Stimulated activated memory B cell treated with anti-CD40 and anti-IgM and Interleukin-4, amounts not matched to agents 10 μg/mL and 1 μg/mL and 100 μg/mL, for 72 hours (primary cell): ENCODE measurements around the gene SERAC1.
"Not testable (repeated sequence)": the region's sequence is repeated elsewhere in the genome, so short reads cannot be mapped to it uniquely, and the experiment has no call there.

Experiments used
- ATAC-seq: fragments of 150-1000 bp; cut with Tn5 transposase; 2 replicates; pipeline ENCODE4 v1.10.0; 2021
- H3K27ac Mint-ChIP-seq: one replicate; pipeline ENCODE4 v1.8.0; 2022; ENCODE audit warnings: mild to moderate bottlenecking, mixed read lengths
- H3K27me3 Mint-ChIP-seq: one replicate; pipeline ENCODE4 v1.8.0; 2022; ENCODE audit warnings: mixed read lengths
- H3K36me3 Mint-ChIP-seq: one replicate; pipeline ENCODE4 v1.8.0; 2022; ENCODE audit warnings: mixed read lengths
- H3K4me1 Mint-ChIP-seq: one replicate; pipeline ENCODE4 v1.8.0; 2022; ENCODE audit warnings: mixed read lengths
- H3K4me3 Mint-ChIP-seq: one replicate; pipeline ENCODE4 v1.8.0; 2022; ENCODE audit warnings: mild to moderate bottlenecking, moderate library complexity, mixed read lengths
- H3K9me3 Mint-ChIP-seq: one replicate; pipeline ENCODE4 v1.8.0; 2022; ENCODE audit warnings: mixed read lengths

Gene SERAC1

DNA sequence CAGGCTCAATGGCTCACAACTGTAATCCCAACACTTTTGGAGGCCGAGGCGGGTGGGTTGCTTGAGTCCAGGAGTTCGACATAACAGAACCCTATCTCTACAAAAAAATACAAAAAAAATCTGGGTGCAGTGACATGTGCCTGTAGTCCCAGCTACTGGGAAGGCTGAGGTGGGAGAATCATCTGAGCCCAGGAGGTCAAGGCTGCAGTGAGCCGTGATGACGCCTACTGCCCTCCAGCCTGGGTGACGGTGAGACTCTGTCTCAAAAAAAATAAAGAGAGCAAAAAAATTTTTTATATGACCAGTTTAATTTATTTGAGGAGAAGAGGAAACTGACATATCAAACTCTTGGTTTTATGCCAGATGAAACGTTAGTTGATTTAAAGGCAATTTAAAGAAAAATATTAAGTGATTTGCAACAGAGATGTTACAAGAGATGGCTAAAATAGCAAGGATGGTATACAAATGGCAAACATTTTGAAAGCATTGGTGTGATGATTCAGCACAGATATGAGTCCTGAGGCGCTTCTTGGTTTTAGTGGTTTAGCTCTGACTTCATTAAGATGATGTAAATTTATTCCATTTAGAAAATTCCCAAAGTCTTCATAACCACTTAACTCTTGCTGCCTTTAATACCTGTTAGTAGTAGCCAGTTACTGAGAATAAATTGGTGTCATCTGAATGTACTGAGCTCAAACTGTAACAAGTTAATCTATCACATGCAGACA, 17.8 kb upstream of the SERAC1 start:
- H3K4me1 Mint-ChIP-seq, result peaks cover 2% of the 10 kb centered on the region
- no peak overlapping the region for H3K27ac Mint-ChIP-seq
- no peaks in the 10 kb centered on the region for H3K9me3 Mint-ChIP-seq
- ATAC-seq, result no peak
- no peak overlapping the region for H3K4me3 Mint-ChIP-seq
- H3K36me3 Mint-ChIP-seq, result peaks cover 47% of the 10 kb centered on the region
- no peaks in the 10 kb centered on the region for H3K27me3 Mint-ChIP-seq

DNA sequence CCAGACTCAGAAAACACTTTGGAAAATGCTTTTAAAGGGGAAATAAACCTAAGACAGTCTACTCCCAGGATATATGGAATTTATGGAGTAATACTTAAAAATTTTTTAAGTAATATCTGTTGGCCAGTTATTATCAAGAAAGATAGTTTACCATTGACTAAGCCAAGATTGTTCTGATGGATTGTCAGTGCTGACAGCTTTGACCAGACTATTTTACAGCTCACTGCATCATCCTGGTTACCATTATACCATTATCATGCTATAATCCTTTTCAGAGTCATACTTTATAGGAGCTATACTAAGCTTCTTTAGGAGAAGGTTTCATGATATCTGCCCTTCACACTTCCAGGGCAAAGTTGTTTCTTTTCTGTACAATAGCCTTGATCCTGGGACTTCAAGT, 16.5 kb upstream of the SERAC1 start:
- Mint-ChIP-seq H3K9me3 (no peaks in the 10 kb centered on the region), H3K36me3 (peaks cover 59% of the 10 kb centered on the region), H3K4me1 (peaks cover 14% of the 10 kb centered on the region), H3K27ac (no peak overlapping the region), H3K4me3 (no peak overlapping the region), H3K27me3 (no peaks in the 10 kb centered on the region)
- no peak for ATAC-seq

DNA sequence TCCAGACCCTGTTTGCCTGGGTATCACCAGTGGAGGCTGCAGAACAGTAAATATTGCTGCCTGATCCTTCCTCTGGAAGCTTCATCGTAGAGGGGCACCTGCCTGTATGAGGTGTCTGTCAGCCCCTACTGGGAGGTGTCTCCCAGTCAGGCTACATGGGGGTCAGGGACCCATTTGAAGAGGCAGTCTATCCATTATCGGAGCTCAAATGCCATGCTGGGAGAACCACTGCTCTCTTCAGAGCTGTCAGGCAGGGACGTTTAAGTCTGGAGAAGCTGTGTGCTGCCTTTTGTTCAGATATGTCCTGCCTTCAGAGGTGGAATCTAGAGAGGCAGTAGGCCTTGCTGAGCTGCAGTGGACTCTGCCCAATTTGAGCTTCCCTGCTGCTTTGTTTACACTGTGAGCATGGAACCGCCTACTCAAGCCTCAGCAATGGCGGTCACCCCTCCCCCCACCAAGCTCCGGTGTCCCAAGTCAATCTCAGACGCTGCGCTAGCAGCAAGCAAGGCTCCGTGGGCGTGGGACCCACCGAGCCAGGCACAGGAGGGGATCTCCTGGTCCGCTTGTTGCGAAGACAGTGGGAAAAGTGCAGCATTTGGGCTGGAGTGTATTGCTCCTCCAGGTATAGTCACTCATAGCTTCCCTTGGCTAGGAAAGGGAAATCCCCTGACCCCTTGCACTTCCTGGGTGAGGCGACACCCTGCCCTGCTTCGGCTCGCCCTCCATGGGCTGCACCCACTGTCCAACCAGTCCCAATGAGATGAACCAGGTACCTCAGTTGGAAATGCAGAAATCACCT, 15.3 kb upstream of the SERAC1 start:
- H3K27ac Mint-ChIP-seq, H3K9me3 Mint-ChIP-seq, H3K4me3 Mint-ChIP-seq, H3K27me3 Mint-ChIP-seq, ATAC-seq: not testable (repeated sequence)
- H3K4me1 Mint-ChIP-seq, result peaks cover 26% of the 10 kb centered on the region
- peaks cover 72% of the 10 kb centered on the region for H3K36me3 Mint-ChIP-seq

DNA sequence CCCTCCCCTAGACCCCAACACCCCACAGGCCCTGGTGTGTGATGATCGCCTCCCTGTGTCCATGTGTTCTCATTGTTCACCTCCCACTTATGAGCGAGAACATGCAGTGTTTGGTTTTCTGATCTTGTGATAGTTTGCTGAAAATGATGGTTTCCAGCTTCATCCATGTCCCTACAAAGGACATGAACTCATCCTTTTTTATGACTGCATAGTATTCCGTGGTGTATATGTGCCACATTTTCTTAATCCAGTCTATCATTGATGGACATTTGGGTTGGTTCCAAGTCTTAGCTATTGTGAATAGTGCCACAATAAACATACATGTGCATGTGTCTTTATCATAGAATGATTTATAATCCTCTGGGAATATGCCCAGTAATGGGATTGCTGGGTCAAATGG, 9.7 kb upstream of the SERAC1 start:
- not testable (repeated sequence) for H3K4me3 Mint-ChIP-seq, H3K27ac Mint-ChIP-seq, ATAC-seq, H3K9me3 Mint-ChIP-seq, H3K27me3 Mint-ChIP-seq
- H3K36me3 Mint-ChIP-seq, result peaks cover 65% of the 10 kb centered on the region
- peaks cover 26% of the 10 kb centered on the region for H3K4me1 Mint-ChIP-seq

DNA sequence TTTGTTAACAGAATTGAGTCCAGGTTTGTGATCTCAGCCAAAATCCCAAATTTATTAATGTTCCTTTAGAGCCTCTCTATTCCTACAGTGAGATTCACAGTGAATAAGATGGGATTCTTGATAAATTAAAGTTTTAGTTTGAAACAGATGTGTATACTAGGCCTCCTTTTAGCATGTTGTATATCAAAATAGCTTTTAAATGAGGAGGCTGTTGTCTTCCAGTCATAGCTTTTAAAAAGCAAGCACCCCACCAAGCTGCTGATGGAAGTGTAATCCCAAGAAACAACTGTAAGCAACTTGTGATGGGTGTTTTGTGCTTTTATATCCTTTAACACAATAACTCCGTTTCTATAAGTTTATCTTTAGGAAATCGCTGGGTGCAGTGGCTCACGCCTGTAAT, 7.0 kb upstream of the SERAC1 start:
- H3K4me1 Mint-ChIP-seq, result peaks cover 28% of the 10 kb centered on the region
- no peaks in the 10 kb centered on the region for H3K27me3 Mint-ChIP-seq
- H3K4me3 Mint-ChIP-seq, result no peak overlapping the region
- no peak for ATAC-seq
- H3K27ac Mint-ChIP-seq, result no peak overlapping the region
- H3K9me3 Mint-ChIP-seq, result no peaks in the 10 kb centered on the region
- peaks cover 56% of the 10 kb centered on the region for H3K36me3 Mint-ChIP-seq

DNA sequence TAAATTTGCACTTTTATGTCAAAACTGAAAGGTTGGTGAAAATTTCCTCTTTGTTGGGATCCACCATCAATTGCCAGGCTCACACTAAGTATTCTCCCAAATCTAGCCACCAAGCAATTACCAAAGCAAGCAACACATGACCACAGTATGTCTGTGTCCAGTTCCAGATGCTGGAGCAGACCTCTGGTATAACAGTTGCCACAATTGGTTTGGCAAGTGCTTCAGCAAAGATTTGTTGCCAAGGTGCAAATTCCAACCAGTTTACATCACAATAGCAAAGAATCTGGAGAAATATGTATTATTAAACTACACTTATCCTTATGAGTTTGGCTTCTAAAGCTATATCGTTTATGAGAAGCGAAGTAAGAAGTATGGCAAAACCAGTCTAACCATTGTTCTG, 6.5 kb upstream of the SERAC1 start:
- Mint-ChIP-seq H3K27ac (no peak overlapping the region), H3K36me3 (peaks cover 50% of the 10 kb centered on the region), H3K9me3 (no peaks in the 10 kb centered on the region), H3K4me1 (peaks cover 22% of the 10 kb centered on the region), H3K27me3 (no peaks in the 10 kb centered on the region), H3K4me3 (no peak overlapping the region)
- ATAC-seq, result no peak

DNA sequence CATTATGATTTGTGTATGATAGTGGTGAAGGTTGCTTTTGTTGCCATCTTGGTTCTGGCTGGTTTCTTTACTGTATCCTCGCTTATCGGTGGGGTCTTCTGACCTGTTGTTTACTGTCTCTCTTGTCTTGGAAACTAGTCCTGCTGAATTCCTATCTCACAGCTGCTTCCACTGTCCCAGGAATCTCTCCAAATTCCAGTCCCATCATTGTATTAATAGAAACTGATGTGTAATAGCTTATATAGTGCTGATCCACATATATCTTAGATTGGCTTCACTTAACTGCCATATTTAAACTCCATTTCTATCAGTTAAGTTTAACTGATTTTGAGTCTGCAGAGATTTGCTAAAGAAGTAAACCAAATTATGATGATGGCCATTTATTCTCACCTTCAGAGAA, 6.0 kb upstream of the SERAC1 start:
- Mint-ChIP-seq H3K4me3 (no peak overlapping the region), H3K36me3 (peaks cover 46% of the 10 kb centered on the region), H3K4me1 (peaks cover 18% of the 10 kb centered on the region), H3K9me3 (no peaks in the 10 kb centered on the region), H3K27me3 (no peaks in the 10 kb centered on the region), H3K27ac (no peak overlapping the region)
- no peak for ATAC-seq

DNA sequence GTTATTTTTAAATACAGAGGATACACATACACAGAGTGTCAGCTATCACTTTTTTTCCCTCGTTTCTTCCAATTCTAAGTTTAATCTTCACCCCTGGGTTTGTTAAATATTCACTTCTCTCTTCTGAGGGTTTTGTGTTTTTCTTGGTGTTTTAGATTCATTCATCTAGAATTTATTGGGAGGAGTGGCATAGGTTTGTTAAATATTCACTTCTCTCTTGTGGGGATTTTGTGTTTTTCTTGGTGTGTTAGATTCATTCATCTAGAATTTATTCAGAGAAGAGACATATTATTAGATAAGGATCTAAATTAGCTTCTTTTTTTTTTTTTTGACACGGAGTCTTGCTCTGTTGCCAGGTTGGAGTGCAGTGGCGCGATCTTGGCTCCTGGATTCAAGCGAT, 3.9 kb upstream of the SERAC1 start:
- Mint-ChIP-seq H3K4me3 (no peak overlapping the region), H3K36me3 (peaks cover 30% of the 10 kb centered on the region), H3K9me3 (no peaks in the 10 kb centered on the region), H3K4me1 (peaks cover 18% of the 10 kb centered on the region), H3K27ac (no peak overlapping the region), H3K27me3 (no peaks in the 10 kb centered on the region)
- no peak for ATAC-seq

DNA sequence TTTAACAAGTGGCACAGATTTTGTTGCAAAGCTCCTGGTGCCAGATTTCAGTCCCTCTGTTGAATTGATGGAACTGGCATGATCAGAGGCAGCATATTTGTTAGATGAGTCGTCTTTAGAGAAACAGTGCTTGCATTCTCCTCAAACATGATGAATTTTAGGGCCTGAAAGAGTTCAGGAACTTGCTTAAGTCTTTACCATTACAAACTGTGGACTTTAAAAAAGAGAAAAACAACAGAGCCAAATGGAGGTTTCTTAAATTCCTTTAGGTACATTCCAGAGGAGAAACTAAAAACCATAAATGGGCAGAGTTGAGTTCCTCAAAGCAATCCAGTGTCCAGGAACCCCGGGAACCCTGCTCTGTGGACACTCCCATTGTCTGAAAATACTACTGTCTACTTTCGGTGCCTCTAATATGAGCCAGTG, 2.6 kb upstream of the SERAC1 start:
- Mint-ChIP-seq H3K36me3 (peaks cover 30% of the 10 kb centered on the region), H3K4me1 (peaks cover 24% of the 10 kb centered on the region), H3K4me3 (no peak overlapping the region), H3K27ac (no peak overlapping the region), H3K27me3 (no peaks in the 10 kb centered on the region), H3K9me3 (no peaks in the 10 kb centered on the region)
- no peak for ATAC-seq

DNA sequence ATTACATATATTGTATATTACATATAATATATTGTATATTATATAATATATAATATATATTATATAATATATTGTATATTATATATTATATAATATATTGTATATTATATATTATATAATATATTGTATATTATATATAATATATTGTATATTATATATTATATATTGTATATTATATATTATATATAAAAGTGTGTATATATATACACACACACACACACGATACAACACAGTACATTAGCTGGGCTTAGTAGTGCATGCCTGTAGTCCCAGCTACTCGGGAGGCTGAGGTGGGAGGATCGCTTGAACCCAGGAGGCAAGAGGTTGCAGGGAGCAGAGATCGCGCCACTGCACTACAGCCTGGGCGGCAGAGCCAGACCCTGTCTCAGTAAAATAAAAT, 1.6 kb upstream of the SERAC1 start:
- Mint-ChIP-seq H3K4me1 (peaks cover 24% of the 10 kb centered on the region), H3K36me3 (peaks cover 30% of the 10 kb centered on the region)
- not testable (repeated sequence) for H3K4me3 Mint-ChIP-seq, H3K27me3 Mint-ChIP-seq, H3K27ac Mint-ChIP-seq, ATAC-seq, H3K9me3 Mint-ChIP-seq

DNA sequence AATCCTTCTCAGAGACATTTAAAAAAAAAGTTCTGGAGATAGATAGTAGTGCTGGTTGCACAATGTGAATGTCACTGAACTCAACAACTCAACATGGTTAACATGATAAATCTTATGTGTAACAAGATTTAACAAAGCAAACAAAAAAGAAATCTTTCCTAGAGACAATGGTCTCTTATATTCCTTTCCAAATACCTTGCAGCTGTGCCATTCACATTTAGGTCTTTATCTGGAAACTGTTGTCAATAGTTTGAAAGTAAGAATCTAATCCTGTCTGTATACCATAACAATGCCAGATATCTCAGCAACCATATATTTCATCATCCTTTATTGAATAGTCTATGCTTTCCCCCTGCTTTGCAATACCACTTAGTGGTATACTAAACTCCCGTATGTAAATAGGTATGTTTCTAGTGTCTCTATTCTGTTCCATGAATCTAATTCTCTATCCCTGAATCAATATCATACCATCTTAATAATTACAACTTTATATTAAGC, 2.1 kb downstream of the SERAC1 start:
- peaks cover 24% of the 10 kb centered on the region for H3K4me1 Mint-ChIP-seq
- no peaks in the 10 kb centered on the region for H3K36me3 Mint-ChIP-seq
- H3K27ac Mint-ChIP-seq, result no peak overlapping the region
- ATAC-seq, result no peak
- no peaks in the 10 kb centered on the region for H3K9me3 Mint-ChIP-seq
- H3K27me3 Mint-ChIP-seq, result no peaks in the 10 kb centered on the region
- no peak overlapping the region for H3K4me3 Mint-ChIP-seq

DNA sequence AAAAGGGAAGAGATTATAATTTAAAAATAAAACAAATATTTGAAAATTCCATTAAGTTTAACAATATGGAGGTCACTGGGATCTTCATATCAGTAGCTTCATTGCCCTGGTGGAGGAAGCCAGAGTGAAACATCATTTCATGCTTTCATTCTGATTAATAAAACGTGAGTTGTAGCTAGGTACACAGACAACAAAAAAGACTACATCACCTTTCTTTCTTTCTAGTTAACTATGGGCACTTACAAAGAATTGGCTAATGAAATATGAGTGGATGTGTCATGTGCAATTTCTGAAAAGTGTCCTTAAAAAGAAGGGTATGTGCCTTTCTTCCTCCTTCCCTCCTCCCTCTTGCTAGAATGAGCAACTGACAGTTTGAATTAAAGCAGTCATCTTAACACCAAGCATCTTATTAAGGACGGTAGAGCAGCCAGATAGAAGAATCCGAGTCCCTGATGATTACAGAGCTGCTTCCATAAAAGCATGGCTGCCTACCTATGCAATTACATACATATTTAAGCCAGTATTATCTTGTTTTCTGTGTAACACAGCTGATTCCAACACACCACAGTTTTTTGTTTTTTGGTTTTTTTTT, 3.4 kb downstream of the SERAC1 start:
- peaks cover 24% of the 10 kb centered on the region for H3K4me1 Mint-ChIP-seq
- H3K27me3 Mint-ChIP-seq, result no peaks in the 10 kb centered on the region
- no peak overlapping the region for H3K27ac Mint-ChIP-seq
- H3K36me3 Mint-ChIP-seq, result no peaks in the 10 kb centered on the region
- no peak for ATAC-seq
- H3K9me3 Mint-ChIP-seq, result no peaks in the 10 kb centered on the region
- no peak overlapping the region for H3K4me3 Mint-ChIP-seq

DNA sequence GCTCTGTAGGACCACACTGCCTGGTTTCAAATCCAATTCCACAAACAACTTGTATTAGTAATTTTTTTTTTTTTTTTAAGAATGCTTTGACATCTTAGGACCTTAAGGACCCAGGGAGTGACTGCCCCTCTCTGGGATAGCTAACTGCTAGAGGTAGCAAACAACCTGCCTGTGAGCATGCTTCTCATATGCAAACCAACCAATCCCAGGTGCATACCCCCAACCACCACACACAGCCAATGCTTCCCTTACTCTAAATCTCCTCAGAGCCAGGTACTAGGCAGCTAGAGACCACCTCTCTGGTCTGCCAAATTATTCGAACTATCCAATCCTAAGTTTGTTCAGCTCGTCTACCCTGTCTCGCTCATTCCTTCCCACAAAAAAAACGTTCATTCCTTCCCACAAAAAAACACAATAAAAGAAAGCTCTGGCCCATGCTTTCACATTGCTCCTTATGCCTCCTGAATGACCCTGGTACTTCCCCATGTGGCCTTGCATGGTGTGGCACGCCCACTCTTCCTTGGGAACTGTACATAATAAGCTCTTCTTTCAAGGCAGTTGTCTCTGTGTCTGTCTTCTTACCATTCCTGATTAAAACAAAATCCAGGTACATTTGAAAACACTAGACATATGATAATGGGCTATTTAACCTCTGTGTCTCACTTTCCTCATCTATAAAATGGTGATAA, 6.4 kb downstream of the SERAC1 start:
- Mint-ChIP-seq H3K27ac (no peak overlapping the region), H3K27me3 (no peaks in the 10 kb centered on the region), H3K4me3 (no peak overlapping the region), H3K36me3 (peaks cover 8% of the 10 kb centered on the region), H3K9me3 (no peaks in the 10 kb centered on the region), H3K4me1 (peaks cover 15% of the 10 kb centered on the region)
- peak; percentile 31 for ATAC-seq

DNA sequence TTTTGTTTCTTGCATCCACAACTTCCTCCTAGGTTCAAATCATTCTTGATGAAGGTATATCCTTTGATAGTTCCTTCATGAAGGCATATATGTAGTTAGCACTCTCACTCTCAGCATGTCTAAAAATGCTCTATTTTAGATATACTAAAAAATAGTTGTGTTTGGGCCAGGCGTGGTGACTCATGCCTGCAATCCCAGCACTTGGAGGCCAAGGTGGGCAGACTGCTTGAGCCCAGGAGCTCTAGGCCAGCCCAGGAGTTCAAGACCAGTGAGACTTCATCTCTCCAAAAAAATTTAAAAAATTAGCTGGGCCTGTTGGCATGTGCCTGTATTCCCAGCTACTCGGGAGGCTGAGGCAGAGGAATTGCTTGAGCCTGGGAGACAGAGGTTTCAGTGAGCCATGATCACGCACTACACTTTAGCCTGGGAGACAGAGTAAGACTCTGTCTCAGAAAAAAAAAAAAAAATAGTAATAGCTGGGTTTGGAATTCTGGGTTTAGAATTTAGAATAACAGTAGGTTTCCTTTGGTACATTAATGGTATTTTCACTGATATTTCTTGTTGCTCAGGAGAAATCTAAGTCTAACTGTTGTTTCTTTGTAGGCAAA, 7.0 kb downstream of the SERAC1 start:
- no peak for ATAC-seq
- no peaks in the 10 kb centered on the region for H3K9me3 Mint-ChIP-seq
- no peak overlapping the region for H3K4me3 Mint-ChIP-seq
- H3K27me3 Mint-ChIP-seq, result no peaks in the 10 kb centered on the region
- peaks cover 12% of the 10 kb centered on the region for H3K4me1 Mint-ChIP-seq
- H3K27ac Mint-ChIP-seq, result no peak overlapping the region
- H3K36me3 Mint-ChIP-seq, result peaks cover 8% of the 10 kb centered on the region

DNA sequence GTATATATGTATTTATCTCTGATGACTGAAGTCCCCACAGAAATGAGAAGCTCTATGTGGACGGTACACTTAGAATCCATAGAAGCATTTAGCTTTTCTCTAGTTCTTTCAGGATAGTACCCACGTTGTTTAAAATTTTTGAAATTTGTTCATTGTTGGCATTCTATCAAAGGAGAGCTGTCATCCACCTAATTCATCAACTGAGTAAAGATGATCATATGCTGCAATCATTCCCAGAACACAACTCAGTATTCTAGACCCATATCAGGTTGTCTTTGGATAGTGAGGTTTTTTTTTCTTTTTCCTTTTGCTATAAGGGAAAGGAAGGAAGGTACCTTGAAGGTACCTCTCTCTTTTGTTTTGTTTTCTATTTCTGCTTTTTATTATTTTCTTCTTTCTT, 9.3 kb downstream of the SERAC1 start:
- peaks cover 13% of the 10 kb centered on the region for H3K36me3 Mint-ChIP-seq

More for the DNA sequence above, 9.3 kb downstream of the SERAC1 start:
- H3K27ac Mint-ChIP-seq, result no peak overlapping the region
- no peak for ATAC-seq
- H3K4me3 Mint-ChIP-seq, result no peak overlapping the region
- no peaks in the 10 kb centered on the region for H3K27me3 Mint-ChIP-seq
- no peaks in the 10 kb centered on the region for H3K9me3 Mint-ChIP-seq
- H3K4me1 Mint-ChIP-seq, result peaks cover 12% of the 10 kb centered on the region
